Measurements from ENCODE around the gene TRAM2. TPM values are rescaled to one million over a fixed set of nuclear protein-coding genes. Genes with fewer than 3 reads are reported as not detected.

The TRAM2 gene
- total and polyA plus RNA-seq, 2 of the 13 experiments (the other 11 are each of a cell fraction or from before 2014, with no cell fraction given): 49.1 to 72.5 TPM

DNA sequence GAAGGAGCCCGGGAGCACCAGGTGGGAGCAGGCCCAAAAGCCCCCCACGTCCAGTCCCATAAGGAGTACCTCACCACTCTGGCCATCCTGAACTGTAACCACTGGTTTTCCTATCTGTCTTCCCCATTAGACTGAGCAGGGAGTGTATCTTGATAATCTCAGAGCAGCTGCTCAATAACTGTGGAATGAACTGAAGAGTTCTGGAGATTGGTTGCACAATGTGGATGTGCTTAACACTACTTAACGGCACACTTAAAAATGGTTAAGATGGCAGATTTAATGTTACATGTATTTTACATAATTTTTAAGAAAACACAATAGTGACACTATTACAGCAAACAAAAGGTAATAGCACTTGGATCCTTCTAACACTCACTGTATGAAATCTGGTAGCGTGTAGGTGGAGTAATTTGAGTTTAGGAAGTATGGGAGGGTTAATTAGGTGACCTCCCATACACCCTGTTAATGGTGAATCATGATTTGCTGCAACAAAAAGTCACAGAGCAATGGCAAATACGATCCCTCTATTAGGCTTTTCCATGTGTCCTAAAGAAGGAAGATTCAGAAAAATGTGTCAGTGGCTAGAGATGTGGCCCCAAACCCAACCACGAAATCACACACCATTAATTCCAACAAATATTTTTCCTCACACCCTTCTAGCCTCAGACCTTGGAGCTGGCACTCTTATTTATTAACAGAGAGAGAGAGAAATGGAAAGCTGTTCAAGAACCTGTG is 18.4 kb downstream of the TRAM2 start (continued):
- no peak for TF ChIP-seq HOXD1 (CRISPR knock-in tag; IDR thresholded peaks at IDR 0.05)

DNA sequence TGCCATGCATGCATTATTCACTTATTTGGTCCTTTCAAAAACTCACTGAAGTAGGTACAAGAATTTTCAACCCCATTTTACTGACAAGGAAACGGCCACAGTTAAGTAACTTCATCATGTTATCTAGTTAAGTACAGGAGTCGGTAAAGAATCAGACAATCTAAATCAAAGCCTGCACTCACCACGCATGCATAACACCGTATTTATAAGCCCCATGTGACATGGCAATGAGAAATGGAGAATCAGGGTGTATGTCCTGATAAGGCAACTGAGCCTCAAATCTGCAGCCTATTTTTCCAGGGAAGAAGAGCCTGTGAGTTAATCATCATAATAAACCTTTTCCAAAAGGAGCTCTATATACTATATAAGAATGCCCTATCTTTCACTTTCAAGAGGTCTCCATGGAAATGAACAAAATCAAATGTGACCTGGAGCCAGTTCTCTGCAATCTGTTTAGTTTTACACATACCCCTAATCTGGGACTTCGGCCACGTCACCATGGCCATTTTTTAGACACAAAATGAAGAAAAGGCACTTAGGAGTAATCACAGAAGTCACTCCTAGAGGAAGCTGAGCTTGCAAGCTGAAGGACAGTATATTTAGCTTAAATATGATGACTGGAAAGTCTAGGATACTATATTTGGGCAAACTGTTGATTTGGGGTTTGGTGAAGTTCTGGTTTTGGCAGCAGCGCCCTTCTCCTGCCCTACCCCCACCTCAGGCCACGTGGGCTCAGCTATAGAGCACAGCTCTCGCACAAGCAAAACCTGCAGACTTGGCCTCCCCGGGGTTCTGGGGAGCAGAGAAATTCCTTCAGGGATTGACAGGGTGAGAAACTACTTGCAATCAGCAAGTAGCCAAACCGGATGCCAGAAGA is 19.2 kb downstream of the TRAM2 start:
- 98% methylated on average over 11 of the region's 11 CpGs for WGBS (ENCODE audit: low lambda C conversion rate)
- peaks cover 94% of the 10 kb centered on the region for H3K79me2 ChIP-seq (ENCODE audit: insufficient read depth, low read length)
- no peaks in the 10 kb centered on the region for H3K27me3 ChIP-seq (ENCODE audit: control insufficient read depth in 1 of 2, insufficient read depth in 2 of 2, low read length in 2 of 2)
- H4K20me1 ChIP-seq (ENCODE audit: insufficient read depth, low read length): peaks cover 51% of the 10 kb centered on the region
- TF ChIP-seq, protein P1, sequence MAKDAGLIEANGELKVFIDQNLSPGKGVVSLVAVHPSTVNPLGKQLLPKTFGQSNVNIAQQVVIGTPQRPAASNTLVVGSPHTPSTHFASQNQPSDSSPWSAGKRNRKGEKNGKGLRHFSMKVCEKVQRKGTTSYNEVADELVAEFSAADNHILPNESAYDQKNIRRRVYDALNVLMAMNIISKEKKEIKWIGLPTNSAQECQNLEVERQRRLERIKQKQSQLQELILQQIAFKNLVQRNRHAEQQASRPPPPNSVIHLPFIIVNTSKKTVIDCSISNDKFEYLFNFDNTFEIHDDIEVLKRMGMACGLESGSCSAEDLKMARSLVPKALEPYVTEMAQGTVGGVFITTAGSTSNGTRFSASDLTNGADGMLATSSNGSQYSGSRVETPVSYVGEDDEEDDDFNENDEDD (CRISPR knock-in tag; IDR thresholded peaks at IDR 0.05; ENCODE audit: borderline replicate concordance): no peak
- no peak for TF ChIP-seq RFXANK (CRISPR knock-in tag; IDR thresholded peaks at IDR 0.05)
- TF ChIP-seq SKI (IDR thresholded peaks at IDR 0.05; ENCODE audit: partially characterized antibody): no peak
- no peak for TF ChIP-seq ZNF782 (CRISPR knock-in tag; IDR thresholded peaks at IDR 0.05; ENCODE audit: borderline replicate concordance)
- TF ChIP-seq TBL1XR1 (IDR thresholded peaks at IDR 0.05; ENCODE audit: borderline replicate concordance, low read length, partially characterized antibody): no peak
- in situ Hi-C loops (cut with HindIII; ENCODE audit: extremely low pct_ligation_motif_present, low pct_unique_long_range_greater_than_20kb) (no loop called here), intact Hi-C loops (cut with micrococcal nuclease; ENCODE audit: unreplicated experiment) (no loop called here)
- DNase-seq (ENCODE audit: low spot score) (no peak), ATAC-seq (no peak), FAIRE-seq (no peak)
- no peak overlapping the region for H3K27ac ChIP-seq (ENCODE audit: extremely low read length, insufficient read depth, low read length)
- H3K4me2 ChIP-seq (ENCODE audit: low read depth, low read length): no peak overlapping the region
- ChIA-PET POLR2A (interaction anchor here (1.5 kb wide), 1 partner anchor 31 kb away, joined by 3 read pairs; no protein-coding TSS in a partner anchor), CTCF (ENCODE audit: low intra/inter-chr PET ratio, low total read pairs) (no interaction called here)
- BruUV-seq (replicated peaks): no TSS peak
- peaks cover 56% of the 10 kb centered on the region for H3K4me1 ChIP-seq (ENCODE audit: insufficient read depth, low read length)
- peaks cover 7 to 31% of the 10 kb centered on the region in 2 experiments for H3K36me3 ChIP-seq (replicated peaks in 1 of 2; ENCODE audit: control insufficient read depth in 1 of 2, insufficient read depth in 2 of 2, low read length in 2 of 2)
- no peak overlapping the region for H3K4me3 ChIP-seq (replicated peaks in 1 of 3; ENCODE audit: insufficient read depth in 1 of 3, low read depth in 2 of 3, low read length in 3 of 3)
- no peak overlapping the region for H2AFZ ChIP-seq (ENCODE audit: low read length)
- H3K9ac ChIP-seq (ENCODE audit: insufficient read depth, low read depth, low read length): no peak overlapping the region
- no peaks in the 10 kb centered on the region for H3K9me3 ChIP-seq (ENCODE audit: low read length)

Measured in HepG2 (cell line).